ENCODE results near the gene VASP.

Gene VASP

DNA sequence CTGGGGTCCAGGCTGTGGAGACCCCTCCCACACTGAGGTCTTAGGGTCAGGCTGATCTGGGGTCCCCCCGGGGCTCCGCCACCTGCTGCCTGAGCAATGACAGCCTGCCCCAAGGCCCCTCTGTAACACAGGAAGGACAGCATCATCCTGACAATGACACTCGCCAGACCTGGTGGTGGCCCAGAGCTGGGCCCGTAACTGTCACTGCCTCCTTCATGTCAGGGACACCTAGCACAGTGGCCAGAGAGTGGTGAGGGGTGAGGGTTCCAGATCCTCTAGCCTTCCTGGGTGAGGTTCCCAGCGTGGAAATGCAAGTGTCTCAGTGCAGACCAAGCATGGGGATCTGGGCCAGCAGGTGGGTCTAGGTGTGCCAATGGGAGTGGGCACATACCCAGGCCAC lies 49.6 kb downstream of the VASP start:
- TF ChIP-seq, protein P1, sequence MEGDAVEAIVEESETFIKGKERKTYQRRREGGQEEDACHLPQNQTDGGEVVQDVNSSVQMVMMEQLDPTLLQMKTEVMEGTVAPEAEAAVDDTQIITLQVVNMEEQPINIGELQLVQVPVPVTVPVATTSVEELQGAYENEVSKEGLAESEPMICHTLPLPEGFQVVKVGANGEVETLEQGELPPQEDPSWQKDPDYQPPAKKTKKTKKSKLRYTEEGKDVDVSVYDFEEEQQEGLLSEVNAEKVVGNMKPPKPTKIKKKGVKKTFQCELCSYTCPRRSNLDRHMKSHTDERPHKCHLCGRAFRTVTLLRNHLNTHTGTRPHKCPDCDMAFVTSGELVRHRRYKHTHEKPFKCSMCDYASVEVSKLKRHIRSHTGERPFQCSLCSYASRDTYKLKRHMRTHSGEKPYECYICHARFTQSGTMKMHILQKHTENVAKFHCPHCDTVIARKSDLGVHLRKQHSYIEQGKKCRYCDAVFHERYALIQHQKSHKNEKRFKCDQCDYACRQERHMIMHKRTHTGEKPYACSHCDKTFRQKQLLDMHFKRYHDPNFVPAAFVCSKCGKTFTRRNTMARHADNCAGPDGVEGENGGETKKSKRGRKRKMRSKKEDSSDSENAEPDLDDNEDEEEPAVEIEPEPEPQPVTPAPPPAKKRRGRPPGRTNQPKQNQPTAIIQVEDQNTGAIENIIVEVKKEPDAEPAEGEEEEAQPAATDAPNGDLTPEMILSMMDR (IDR thresholded peaks at IDR 0.05): no peak
- Mint-ChIP-seq H3K27ac (peak overlapping the region; percentile 44), H3K4me1 (peaks cover 21% of the 10 kb centered on the region), H3K4me3 (no peak overlapping the region), H3K36me3 (ENCODE audit: low read depth) (peaks cover 12% of the 10 kb centered on the region), H3K9me3 (no peaks in the 10 kb centered on the region), H3K27me3 (ENCODE audit: low read depth, poor library complexity) (peaks cover 16% of the 10 kb centered on the region)
- no peak for DNase-seq

DNA sequence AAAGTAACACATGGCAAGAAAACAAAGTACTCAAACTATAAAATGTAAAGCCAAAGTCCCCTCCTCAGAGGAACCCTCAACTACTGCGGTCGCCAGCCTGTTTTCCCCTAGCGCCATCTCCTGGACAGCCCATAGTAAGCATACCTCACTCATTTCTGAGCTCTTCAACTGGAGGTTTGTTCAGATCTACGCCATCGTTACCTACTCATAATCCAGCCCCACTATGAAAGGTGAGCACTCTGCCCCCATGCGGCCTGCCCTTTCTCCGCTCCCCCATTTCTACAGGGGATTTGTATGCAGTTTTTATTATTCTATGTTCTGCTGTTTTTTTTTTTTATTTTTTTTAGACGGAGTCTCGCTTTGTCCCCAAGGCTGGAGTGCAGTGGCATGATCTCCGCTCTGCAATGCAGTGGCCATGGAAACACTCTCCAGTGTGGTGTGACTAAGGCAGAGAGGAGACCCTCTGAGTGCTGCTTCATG lies 51.2 kb downstream of the VASP start:
- peaks cover 18% of the 10 kb centered on the region for H3K4me1 Mint-ChIP-seq
- DNase-seq: peak; percentile 60
- H3K36me3 Mint-ChIP-seq (ENCODE audit: low read depth): peaks cover 5% of the 10 kb centered on the region
- no peak overlapping the region for H3K27ac Mint-ChIP-seq
- no peaks in the 10 kb centered on the region for H3K9me3 Mint-ChIP-seq
- TF ChIP-seq, protein P1 (IDR thresholded peaks at IDR 0.05): peak; percentile 66
- H3K27me3 Mint-ChIP-seq (ENCODE audit: low read depth, poor library complexity): peaks cover 11% of the 10 kb centered on the region
- H3K4me3 Mint-ChIP-seq: no peak overlapping the region

DNA sequence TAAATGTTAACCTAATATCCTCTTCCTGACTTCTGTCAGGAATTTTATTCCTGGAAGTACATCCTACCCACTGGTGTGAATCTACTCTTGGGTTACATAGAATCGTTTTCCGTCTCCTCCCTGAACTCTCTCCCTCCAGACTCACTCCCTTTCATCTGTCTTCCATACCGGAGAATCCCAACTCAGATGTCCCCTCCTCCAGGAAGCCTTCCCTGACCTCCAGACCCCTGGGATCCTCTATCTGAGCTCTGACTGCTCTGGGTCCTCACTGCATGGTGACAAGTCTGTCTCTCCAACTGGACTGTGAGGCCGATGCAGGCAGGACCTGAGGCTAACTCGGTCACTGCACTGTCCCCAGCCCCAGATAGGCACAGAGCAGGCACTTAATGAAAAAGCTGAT lies 52.8 kb downstream of the VASP start:
- Mint-ChIP-seq H3K4me1 (peaks cover 18% of the 10 kb centered on the region), H3K9me3 (no peaks in the 10 kb centered on the region), H3K4me3 (no peak overlapping the region)

DNA sequence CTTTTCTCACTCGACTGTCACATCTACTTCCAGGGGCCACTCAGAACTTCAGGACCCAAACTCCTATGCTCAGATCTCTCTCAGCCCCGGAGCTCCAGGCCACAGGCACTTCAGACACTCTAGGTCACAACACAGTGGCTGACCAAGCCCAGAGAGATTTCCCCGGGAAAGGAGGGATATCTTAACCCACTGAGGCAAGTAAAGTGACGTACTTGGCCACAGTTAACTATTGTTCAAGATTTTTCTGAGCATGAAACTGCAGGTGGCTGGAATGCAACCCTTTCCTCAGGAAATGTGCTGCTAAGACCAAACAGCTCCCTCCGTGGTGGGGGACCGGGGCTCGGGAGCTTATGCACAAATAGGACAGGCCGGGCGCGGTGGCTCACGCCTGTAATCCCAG lies 53.4 kb downstream of the VASP start:
- no peak overlapping the region for H3K4me3 Mint-ChIP-seq
- TF ChIP-seq, protein P1 (IDR thresholded peaks at IDR 0.05): no peak
- H3K27ac Mint-ChIP-seq: peak overlapping the region; percentile 89
- no peaks in the 10 kb centered on the region for H3K9me3 Mint-ChIP-seq
- DNase-seq: no peak
- H3K4me1 Mint-ChIP-seq: peaks cover 18% of the 10 kb centered on the region
- peaks cover 3% of the 10 kb centered on the region for H3K27me3 Mint-ChIP-seq (ENCODE audit: low read depth, poor library complexity)
- H3K36me3 Mint-ChIP-seq (ENCODE audit: low read depth): peaks cover 5% of the 10 kb centered on the region

More for the DNA sequence above, 52.8 kb downstream of the VASP start:
- no peak for DNase-seq
- TF ChIP-seq, protein P1 (IDR thresholded peaks at IDR 0.05): no peak
- peaks cover 3% of the 10 kb centered on the region for H3K27me3 Mint-ChIP-seq (ENCODE audit: low read depth, poor library complexity)
- peaks cover 5% of the 10 kb centered on the region for H3K36me3 Mint-ChIP-seq (ENCODE audit: low read depth)
- peak overlapping the region; percentile 34 for H3K27ac Mint-ChIP-seq

GRCh38 chr19:45564131-45564780 lies 57.0 kb downstream of the VASP start:
- TF ChIP-seq, protein P1 (IDR thresholded peaks at IDR 0.05): no peak
- Mint-ChIP-seq H3K27ac (no peak overlapping the region), H3K9me3 (no peaks in the 10 kb centered on the region), H3K36me3 (ENCODE audit: low read depth) (peaks cover 5% of the 10 kb centered on the region), H3K27me3 (ENCODE audit: low read depth, poor library complexity) (no peaks in the 10 kb centered on the region), H3K4me1 (peaks cover 19% of the 10 kb centered on the region), H3K4me3 (no peak overlapping the region)
- no peak for DNase-seq

- H3K4me3 Mint-ChIP-seq: no peak overlapping the region
- H3K4me1 Mint-ChIP-seq: peaks cover 16% of the 10 kb centered on the region
- TF ChIP-seq, protein P1 (IDR thresholded peaks at IDR 0.05): no peak
- no peak overlapping the region for H3K27ac Mint-ChIP-seq
- H3K27me3 Mint-ChIP-seq (ENCODE audit: low read depth, poor library complexity): no peaks in the 10 kb centered on the region
- no peak for DNase-seq
- no peaks in the 10 kb centered on the region for H3K9me3 Mint-ChIP-seq
- H3K36me3 Mint-ChIP-seq (ENCODE audit: low read depth): no peaks in the 10 kb centered on the region
Measured at GRCh38 chr19:45567609-45568008, 60.3 kb downstream of the VASP start.

All from nephron progenitor cell (in vitro differentiated cells).